GM21529 (cell line): ENCODE results near the gene LRMDA.

ENCODE experiments used
- ATAC-seq: cut with Tn5 transposase; IDR thresholded peaks from one replicate; pipeline ENCODE4 v1.9.1; 2021; ENCODE audit not compliant: unreplicated experiment

Gene LRMDA

DNA sequence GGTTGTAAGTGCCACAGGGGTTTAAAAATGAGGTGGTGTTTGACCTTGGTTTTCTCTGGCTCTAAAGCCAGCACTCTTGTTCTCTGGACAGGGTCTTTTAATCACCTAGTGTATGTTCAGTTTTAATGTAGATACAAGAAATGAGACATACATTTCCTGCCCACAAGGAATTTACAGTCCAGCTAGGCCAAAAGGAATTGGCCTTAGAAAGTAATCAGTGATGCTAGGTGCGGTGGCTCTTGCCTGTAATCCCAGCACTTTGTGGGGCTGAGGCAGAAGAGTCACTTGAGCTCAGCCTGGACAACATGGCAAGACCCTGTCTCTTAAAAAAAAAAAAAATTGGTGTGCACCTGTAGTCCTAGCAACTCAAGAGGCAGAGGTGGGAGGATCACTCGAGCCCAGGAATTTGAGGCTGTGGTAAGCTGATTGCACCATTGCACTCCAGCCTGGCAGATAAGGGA, 100.2 kb downstream of the LRMDA start:
- ATAC-seq, result no peak

DNA sequence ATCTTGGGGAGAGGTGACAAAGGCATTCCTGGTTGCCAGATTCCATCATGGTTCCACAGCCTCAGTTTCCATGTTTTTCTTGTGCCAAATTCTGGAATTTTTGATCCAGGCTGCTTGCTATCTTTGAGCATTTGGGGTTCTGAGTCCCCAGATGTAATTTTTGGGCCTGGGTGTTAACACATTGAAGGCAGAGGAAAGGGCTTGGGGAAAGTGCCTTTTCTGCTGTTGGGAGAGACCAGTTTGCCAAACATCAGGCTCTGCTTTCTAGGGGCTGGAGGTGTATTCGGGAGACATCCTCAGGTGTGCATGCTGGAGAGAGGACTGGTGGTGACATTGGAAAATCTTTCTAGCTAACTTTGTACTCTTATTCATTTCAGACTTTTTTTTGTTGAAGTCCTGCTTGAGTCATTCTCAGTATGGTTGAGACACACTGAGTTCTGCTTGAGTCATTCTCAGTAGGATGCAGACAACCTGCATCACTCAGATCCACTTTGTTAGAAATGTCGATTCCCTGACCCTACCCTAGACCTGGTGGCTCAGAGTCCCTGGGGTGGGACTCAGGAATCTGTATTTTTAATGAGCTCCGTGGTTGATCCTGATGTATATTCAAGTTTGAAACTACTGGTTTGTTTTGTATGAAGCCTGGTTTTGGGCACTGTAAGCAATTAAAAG, 101.0 kb downstream of the LRMDA start:
- ATAC-seq, result no peak

DNA sequence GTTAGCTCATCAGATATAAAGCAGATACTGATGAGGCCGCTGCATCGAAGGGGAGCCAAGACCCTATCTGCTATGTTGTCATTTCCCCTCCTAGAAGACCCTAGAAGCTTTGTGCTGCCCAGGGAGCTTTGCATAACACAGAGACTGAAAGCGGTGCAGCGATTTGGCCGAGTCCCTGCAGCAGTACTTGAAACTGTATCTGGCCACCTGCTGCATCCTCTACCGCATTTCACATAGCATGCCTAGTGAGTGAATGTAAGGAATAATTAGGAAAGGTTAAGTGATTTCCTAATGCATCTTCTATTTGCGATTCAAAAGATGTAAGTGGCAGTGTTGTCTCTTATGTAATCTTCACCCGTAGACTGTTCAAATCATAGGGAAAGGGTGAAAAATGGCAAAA, 106.7 kb downstream of the LRMDA start:
- no peak for ATAC-seq

DNA sequence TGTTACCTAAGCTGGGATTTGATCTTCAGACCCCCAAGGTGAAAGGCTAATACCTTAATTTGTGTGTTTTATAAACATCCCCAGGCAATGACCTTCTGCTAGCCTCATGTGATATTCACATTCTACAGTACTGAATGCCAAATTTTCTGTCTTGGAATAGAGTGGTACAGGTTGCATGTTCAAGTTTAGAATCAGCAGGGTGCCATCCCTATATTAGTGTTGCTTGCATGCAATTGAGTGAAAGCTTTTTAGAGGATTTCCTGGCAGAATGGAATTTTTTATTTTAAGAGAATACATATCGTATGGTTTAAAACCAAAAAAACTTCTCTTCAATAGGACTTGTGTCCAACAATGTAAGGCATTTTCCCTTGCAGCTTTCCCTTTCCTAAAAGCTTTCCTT, 107.3 kb downstream of the LRMDA start:
- no peak for ATAC-seq

DNA sequence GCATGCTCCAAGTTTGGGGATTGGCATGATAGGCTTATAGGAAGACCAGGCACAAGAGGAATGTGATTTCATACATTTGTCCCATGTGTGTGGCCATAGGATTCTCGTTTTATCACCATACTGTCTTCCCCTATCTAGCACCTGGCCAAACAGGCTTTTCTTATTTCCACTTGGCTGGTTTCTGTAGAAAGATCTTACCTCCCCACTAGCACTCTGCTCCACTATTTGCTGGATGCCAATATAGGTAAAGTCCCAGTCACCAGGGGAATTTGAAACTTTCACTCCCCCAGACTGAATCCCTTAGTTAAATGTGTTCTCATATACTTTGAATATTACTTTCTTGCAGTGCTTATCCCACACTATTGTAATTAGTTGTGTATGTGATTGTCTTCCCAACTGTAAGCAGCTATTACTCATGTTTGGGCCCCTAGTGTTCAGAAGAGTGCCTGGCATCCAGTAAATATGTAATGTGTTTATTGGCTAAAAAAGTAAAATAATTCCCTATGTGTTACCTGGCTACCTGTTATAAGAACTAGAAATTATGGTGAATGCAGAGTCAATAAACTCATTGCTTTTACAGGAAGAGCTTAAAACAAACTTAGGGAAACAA, 109.0 kb downstream of the LRMDA start:
- ATAC-seq, result peak; percentile 69

DNA sequence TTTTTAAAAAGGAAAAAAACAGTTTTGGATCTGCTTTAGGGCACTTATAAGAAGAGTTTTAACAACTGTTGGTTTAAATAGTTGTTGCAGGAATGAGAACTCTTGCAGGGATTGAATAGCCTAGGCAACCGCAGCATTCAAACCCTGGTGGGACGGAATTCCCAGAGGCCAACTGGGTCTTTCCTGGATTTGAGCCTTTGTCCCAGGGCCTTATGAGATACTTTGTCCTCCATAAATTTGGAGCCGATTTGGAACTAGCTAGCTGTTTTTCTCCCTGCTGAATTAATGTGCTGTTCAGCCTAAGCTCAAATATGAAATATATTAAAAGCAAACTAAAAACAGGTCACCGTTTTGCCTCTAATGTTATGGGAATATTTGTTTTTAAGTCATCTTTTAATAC, 109.6 kb downstream of the LRMDA start:
- ATAC-seq, result no peak

DNA sequence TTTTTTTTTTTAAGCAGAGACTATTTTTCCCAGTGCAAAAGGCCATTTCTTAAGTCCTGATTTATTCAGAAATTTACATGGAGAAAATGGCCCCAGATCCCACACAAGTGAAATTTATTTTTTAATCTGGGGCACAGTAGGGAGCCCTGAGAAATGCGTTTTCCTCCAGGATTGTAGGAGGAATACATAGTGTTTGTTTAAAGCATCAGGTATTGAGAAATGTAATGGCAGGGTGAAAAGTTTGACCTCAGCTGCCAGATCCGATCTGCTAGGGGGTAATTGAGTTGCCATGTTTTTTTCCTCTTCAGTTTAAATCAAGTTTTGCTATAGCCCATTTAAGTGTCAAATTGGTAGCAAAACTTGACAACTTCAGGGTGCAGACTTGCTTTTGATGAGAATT, 110.0 kb downstream of the LRMDA start:
- ATAC-seq, result no peak

DNA sequence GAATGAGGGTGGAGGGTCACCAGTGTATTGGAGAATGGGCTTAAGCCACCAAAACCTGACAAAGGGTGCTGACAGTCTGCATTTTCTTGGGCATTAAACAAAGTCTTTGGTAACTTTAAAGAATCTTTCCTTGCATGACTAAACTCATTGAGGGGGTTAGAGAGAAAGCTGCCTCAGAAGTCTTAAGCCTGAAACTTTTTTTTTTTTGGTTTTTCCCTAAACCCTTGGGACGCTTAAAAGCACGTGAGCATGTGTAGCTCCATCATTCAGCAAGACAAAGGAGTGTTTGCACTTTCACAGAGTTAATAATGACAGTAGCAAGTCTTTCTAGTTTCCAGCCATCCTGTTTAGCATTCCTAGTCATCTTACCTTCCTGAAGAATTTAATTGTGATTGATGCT, 110.7 kb downstream of the LRMDA start:
- no peak for ATAC-seq

DNA sequence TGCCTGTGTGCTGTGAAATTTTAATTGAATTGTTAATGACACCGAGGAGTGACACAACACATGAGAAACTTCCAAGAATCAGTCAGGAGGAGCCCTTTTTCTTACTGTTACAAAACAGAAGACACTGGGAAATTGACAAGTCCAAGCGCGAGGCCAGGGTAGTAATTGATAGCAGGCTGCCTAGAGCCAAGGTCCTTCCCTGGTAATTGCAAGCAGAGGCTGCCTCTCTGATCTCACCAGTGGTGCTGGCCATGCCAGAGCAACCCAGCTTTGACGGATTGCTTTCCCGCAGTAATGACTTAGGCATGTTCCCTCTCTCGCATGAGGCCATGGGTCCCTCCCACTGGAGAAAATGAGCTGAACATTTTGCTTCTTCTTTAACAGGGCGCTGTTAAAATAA, 111.5 kb downstream of the LRMDA start:
- no peak for ATAC-seq

DNA sequence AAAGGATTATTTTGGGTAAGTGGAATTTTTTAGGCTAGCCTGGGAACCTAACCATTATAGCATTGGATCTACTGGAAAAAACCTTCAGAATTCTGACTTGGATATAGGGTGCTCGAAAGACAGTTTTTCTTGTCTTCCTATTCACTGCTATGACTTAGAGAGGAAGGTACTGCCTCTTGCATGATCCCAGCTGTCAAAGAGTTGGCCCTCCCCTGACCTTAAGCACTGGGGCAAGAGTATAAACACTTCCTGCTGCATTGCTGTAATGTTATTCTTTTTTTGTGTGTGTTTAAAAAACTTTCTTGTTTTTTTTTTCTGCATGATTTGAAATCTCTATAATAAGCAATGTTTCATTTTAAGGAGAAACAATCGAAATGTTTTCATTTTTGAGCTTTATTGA, 113.0 kb downstream of the LRMDA start:
- no peak for ATAC-seq

DNA sequence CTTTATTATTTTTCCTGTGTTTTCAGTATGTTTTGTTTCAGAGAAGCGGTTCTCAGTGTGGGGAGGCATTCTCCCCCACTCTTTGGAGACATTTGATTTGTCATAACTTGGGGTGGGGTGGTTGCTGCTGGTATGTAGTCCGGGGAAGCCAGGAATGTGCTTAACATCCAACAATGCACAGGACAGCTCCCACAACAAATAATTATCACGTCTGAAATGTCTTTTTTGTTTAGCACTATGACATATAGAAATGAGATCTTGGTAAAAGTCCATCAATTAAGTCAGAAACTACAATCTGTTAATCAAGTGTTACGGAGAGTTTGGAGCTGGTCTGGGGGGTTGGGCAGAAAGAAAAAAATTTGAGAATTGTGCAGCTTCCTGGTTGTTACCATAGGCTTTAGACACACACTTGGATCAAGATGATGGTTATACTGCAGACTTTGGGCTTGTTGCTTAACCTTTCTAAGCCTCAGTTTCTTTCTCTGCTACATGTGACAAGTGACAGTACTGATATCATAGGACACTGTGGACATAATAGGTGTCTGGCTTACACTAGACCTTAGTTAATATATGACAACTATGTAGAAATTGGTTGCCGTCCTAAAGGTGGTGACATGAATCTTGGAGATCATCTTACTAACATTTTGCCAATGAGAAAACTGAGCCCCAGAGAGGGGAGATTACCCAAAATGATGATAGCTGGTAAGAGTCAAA, 113.7 kb downstream of the LRMDA start:
- no peak for ATAC-seq

DNA sequence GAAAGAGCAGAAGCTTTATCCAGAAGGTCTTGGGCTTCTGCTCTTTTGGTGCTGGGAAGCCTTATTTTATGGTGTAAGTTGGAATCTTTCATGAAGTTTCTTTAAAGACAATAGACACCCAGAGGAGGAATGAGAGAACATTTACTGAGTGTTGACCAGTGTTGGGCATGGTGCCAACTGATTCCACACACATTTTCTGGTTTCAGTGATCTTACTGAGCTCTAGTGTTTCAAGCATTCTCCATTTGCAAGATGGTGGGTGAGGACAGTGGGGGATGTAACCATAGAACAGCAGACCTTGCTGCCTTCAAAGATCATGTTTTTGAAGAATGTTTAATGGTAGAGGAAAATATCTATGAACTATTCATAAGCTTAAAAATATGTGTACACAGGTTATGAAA, 114.6 kb downstream of the LRMDA start:
- ATAC-seq, result no peak

DNA sequence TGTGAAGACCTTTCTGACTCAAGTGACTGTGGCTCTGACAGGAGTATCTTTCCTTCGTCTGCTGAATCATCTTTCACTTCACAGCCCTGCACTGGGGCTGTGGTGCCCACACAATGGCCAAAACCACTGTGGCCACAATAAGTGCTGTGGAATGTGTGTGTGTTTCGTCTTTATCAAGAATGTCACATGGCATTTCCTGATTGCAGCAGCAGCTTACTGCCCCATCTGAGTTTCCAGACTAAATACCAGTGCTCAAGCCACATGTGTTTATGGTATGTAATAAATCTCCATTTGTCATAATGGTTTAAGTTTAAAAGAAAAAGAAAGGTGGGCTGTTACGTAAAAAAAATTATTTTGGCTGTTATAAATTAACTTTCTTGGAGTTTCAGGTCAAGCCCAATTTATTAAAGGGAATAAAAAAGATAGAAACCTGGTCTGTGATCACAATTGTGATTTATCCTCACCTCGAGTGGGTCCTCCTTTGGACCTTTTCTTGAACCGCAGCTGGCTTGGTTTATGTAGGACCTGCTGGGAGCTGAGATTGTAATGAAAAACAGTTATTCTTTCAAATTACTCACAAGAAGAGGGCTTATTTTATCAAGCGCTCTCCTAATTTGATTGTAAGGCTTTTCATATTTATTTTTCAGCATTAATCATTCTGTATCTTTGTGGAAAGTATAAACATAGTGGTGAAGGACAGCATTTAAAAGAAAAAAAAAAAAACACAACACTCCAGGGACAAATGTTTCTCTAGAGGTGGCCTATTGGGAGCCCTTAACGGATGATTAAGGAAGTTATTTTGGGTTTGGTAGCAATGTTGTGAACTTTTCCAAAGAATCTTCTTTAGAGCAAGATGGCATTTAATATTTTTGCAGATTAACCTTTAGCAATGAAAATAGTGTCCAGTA, 116.2 kb downstream of the LRMDA start:
- no peak for ATAC-seq

DNA sequence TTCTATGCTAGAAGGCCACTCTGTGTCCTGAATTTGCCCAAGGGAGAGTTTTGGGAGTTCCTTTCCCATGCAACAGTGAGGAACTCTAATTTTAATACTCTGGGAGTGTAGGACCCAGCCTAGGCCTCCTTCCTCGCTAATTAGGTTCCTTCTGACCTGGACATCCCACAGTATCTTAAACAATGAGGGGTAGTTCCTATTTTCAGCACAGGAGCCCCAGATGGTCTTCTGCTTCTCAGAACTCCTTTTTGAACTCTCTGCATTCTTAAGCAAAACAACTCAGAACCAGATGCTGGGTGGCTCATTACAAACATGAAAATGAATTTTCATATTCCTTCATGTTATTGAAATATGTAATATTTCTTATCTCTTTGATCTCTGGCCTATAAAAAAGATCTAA, 116.9 kb downstream of the LRMDA start:
- no peak for ATAC-seq

DNA sequence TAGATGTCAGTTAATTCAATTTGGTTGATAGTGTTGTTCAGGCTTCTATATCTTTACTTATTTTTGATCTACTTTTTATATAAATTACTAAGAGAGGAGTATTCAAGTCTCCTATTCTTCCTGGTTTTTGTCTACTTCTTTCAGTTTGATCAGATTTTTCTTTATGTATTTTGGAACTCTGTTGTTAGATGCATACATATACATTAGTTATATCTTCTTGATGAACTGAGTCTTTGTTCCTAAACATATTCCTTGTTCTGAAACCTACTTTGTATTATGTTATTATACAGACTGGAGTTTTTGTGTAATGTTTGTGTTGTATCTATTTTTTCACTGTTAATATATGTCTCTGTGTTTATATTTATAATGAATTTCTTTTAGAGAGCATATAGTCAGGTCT, 118.8 kb downstream of the LRMDA start:
- ATAC-seq, result no peak

DNA sequence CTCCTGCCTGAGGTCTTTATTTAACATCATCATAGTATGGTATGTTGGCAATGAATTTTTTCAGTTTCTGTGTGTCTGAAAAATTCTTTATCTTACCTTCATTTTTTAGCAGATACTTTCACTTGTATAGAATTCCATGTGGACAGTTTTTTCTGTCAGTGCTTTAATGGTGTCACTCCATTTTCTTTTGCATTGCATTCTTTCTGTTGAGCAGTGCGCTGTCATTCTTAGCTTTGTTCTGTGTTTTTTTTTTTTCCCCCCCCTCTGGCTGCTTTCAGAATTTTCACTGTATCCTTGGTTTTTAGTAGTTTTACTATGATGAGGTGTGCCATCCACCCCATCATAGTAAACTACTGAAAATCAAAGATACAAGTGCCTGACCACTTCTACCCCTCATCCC, 120.7 kb downstream of the LRMDA start:
- no peak for ATAC-seq

DNA sequence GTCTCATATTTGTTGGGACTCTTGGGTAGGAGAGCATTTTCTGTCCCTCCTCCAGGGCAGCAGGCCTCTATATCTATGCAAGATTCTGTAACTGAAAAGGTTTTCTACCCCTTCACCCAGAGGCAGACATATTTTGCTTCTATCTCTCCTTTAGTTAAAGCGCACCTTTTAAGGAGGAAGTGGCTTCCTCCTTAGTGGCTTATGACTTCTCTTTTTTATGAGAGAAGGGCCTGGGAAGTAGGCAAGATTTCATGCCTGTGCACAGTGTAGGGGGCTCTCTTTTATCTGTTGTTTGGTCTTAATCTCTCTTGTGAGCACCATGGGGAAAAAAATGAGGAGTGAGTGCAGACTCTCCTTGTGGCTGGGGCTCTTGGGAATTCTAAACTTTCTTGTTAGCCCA, 122.1 kb downstream of the LRMDA start:
- ATAC-seq, result no peak

DNA sequence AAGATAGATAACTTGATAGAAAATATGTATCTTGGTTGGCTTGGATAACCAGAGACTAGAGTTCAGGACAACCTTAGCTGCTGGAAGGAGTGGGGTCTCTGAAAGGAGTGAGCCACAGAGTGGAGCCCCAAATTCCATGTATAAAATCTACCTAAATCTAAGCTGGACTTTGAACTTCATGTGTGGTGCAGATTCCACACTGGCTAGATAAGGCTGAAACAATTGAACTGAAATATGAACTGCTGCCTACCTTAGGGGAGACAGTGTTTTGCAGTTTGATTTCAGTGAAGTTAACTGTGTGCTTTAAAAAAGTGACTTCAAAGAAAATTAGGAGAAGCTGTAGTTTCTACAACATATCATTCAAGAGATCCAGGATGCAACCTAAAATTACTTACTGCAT, 123.9 kb downstream of the LRMDA start:
- no peak for ATAC-seq

DNA sequence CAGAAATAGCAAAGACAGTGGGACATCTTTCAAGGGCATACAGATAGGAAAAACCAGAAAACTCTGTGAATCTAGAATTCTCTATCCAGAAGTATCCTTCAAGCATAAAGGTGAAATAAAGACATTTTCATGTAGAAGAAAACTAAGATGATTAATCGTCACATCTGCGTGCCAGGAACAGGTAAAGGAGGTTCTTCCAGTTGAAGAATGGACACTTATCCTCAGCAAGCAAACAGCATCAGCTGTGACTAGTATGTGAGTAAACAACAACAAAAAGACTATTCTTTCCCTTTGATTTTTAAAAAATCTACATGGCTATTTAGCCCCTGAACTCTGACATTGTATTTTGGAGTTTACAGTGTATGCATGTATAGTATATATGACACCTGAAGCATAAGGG, 124.9 kb downstream of the LRMDA start:
- ATAC-seq, result no peak

DNA sequence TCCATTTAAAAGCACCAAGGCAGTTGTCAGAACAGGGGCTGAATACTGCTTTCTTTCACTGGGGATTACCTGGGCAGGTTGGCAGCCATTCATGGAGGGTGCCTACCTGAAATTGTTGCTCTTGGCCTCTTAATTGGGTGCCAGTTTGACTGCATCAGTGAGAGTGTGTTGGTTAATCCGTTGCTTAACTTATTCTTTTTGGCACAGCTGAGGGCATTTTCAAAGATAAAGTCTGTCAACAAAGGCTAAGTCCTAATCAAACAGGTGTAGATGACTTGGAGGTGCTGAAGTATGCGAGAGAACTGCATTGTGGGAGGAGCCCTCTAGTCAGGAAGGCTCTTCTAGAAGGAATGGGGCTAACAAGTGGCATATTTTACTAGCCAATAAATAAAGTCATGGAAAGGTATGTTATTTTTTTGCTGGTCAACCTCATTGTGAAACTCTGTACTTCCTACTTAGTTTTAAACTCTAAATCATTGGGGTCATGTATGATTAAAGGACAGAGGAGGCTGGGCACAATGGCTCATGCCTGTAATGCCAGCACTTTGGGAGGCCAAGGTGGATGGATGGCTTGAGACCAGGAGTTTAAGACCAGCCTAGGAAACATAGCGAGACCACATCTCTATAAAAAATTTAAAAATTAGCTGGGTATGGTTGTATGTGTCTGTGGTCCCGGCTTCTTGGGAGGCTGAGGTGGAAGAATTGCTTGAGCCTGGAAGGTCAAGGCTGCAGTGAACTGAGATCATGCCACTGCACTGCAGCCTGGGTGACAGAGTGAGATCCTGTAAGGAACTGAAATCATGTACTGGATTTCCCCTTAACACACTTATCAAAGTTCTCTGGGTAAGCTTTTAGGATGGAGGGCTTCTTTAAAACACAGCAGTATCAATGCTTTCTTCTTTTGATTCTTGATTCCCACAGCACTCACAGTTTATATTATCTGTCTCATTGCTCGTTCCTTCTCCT, 134.1 kb downstream of the LRMDA start:
- ATAC-seq, result peak; percentile 65
